GM18508 (cell line): ENCODE data around the gene MAP4K1.
"Not testable (repeated sequence)": the region's sequence is repeated elsewhere in the genome, so short reads cannot be mapped to it uniquely, and the experiment has no call there.

Experiments used
- ATAC-seq: cut with Tn5 transposase; IDR thresholded peaks from one replicate; pipeline ENCODE4 v1.9.1; 2021; ENCODE audit warnings: moderate number of reproducible peaks; ENCODE audit not compliant: insufficient read depth, unreplicated experiment

MAP4K1 gene

GRCh38 chr19:38631301-38631700, 13.5 kb upstream of the MAP4K1 start:
- ATAC-seq, result not testable (repeated sequence)

GRCh38 chr19:38629568-38629967, 11.8 kb upstream of the MAP4K1 start:
- no peak for ATAC-seq

GRCh38 chr19:38626401-38626800, 8.6 kb upstream of the MAP4K1 start:
- ATAC-seq, result no peak

- no peak for ATAC-seq
These were observed 7.1 kb upstream of the MAP4K1 start for GRCh38 chr19:38624822-38625221.

GRCh38 chr19:38619361-38620174, 1.8 kb upstream of the MAP4K1 start:
- ATAC-seq, result no peak

- ATAC-seq, result peak; percentile 30
These were observed 1.0 kb upstream of the MAP4K1 start, which contains the start of gene EIF3K for GRCh38 chr19:38618590-38619360. TSS of gene EIF3K (plus strand) at chr19:38619188. CDS start at chr19:38619269, 81 bp downstream.

GRCh38 chr19:38617283-38617763, 430 bp downstream of the MAP4K1 start:
- ATAC-seq, result no peak

GRCh38 chr19:38616265-38616664, 1.5 kb downstream of the MAP4K1 start:
- ATAC-seq, result no peak

- no peak for ATAC-seq
These were observed 2.7 kb downstream of the MAP4K1 start for GRCh38 chr19:38615007-38615581.

- ATAC-seq, result no peak
These were observed 3.5 kb downstream of the MAP4K1 start for GRCh38 chr19:38614289-38614688.

- ATAC-seq, result no peak
These were observed 11.6 kb downstream of the MAP4K1 start for GRCh38 chr19:38606131-38606530.

- not testable (repeated sequence) for ATAC-seq
These were observed 14.9 kb downstream of the MAP4K1 start for GRCh38 chr19:38602856-38603255.

GRCh38 chr19:38599722-38600121, 18.0 kb downstream of the MAP4K1 start:
- no peak for ATAC-seq

GRCh38 chr19:38597075-38597474, 20.7 kb downstream of the MAP4K1 start:
- ATAC-seq, result no peak

- ATAC-seq, result no peak
These were observed 21.4 kb downstream of the MAP4K1 start for GRCh38 chr19:38596057-38596981.

- no peak for ATAC-seq
These were observed 24.8 kb downstream of the MAP4K1 start for GRCh38 chr19:38592940-38593339.

- ATAC-seq, result no peak
These were observed 29.7 kb downstream of the MAP4K1 start for GRCh38 chr19:38588041-38588440.

GRCh38 chr19:38587562-38587961, 30.2 kb downstream of the MAP4K1 start:
- no peak for ATAC-seq

- no peak for ATAC-seq
These were observed 33.8 kb downstream of the MAP4K1 start for GRCh38 chr19:38583985-38584305.
